ENCODE data around the gene MYBPHL.

GRCh38 chr1:109269212-109269980, 37.4 kb downstream of the MYBPHL start:
- TF ChIP-seq POLR2A (IDR thresholded peaks at IDR 0.05) (no peak), POLR2AphosphoS5 (IDR thresholded peaks at IDR 0.05) (no peak)
